Measurements from ENCODE around the gene ACBD7.

DNA sequence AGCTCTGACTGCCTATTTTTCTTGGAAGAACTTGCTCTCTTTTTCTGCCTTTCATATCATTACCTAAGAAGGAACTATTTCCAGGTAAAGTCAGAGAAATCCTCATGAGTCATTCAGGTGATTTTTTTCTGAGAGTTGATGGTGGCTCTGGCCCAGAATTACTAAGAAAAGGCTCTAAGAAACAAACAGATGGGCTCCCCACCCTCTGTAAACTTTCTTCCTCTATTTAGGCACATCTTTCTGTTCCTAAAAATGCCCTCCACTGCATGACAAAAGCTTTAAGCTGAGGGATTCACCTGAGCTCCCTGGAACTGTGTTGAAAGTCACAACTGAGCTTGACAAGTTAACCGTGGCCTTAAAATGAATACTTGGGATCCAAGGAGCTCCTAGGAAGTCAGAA is 43.2 kb downstream of the ACBD7 start:
- TF ChIP-seq, protein P1, sequence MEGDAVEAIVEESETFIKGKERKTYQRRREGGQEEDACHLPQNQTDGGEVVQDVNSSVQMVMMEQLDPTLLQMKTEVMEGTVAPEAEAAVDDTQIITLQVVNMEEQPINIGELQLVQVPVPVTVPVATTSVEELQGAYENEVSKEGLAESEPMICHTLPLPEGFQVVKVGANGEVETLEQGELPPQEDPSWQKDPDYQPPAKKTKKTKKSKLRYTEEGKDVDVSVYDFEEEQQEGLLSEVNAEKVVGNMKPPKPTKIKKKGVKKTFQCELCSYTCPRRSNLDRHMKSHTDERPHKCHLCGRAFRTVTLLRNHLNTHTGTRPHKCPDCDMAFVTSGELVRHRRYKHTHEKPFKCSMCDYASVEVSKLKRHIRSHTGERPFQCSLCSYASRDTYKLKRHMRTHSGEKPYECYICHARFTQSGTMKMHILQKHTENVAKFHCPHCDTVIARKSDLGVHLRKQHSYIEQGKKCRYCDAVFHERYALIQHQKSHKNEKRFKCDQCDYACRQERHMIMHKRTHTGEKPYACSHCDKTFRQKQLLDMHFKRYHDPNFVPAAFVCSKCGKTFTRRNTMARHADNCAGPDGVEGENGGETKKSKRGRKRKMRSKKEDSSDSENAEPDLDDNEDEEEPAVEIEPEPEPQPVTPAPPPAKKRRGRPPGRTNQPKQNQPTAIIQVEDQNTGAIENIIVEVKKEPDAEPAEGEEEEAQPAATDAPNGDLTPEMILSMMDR (IDR thresholded peaks at IDR 0.05): no peak
- no peak for TF ChIP-seq POLR2A (IDR thresholded peaks at IDR 0.05)

Measured in uterus (tissue), 2 donors.